ENCODE results near the gene TACSTD2. TPM values are rescaled to one million over a fixed set of nuclear protein-coding genes. Genes with fewer than 3 reads are reported as not detected.
"Not testable (repeated sequence)": the region's sequence is repeated elsewhere in the genome, so short reads cannot be mapped to it uniquely, and the experiment has no call there.

Gene TACSTD2
- total RNA-seq, 1 donor from 2014 or later, result not detected

DNA sequence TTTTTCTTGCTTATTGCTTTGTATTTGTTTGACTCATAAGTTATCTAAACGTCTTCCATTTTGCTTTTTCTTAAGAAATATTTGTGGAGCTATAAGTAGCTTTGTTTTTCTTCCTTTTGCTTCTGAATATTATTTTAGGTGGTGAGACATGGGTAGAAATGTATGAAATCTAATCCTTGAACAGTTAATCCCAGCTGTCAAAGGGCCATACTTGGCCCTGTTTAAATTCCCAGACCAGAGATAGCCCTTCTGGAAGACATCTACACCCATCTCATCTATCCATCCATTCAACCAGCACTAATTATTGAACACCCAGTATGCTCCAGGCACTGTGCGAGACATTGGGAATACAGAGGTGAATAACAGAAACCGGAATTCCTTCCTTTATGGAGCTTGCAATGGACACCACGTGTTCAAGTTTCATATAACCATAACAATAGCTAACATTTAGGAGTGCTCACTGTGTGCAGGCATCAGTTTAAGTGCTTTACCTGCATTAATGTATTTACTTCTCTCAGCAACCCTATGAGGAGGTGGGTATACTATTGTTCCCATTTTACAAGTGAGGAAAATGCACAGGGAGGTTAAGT, 8.7 kb downstream of the TACSTD2 start:
- intact Hi-C loops (cut with micrococcal nuclease), result no loop called here

DNA sequence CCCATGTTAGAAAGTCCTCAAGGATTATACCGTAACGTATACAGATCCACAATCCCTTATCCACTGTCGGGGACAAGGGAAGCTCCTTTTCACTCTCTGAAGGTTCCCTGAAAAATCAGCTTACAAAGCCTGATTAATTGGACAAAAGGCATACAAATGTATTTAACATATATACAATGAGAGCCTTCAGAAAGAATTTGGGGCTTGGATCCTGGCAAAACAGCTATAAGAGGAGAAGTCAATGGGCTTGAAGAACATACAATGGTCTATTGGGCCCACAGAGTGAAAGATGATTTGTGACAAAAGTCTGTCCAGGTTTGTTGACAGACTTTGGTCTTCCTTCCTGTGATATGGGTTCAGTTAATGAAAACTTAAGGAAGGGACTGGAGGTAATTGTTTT, 10.7 kb downstream of the TACSTD2 start:
- intact Hi-C loops (cut with micrococcal nuclease), result no loop called here

DNA sequence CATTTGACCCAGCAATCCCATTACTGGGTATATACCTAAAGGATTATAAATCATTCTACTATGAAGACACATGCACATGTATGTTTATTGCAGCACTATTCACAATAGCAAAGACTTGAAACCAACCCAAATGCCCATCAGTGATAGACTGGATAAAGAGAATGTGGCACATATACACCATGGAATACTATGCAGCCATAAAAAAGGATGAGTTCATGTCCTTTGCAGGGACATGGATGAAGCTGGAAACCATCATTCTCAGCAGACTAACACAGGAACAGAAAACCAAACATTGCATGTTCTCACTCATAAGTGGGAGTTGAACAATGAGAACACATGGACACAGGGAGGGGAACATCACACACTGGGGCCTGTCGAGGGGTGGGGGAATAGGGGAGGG, 13.3 kb downstream of the TACSTD2 start:
- intact Hi-C loops (cut with micrococcal nuclease), result not testable (repeated sequence)

DNA sequence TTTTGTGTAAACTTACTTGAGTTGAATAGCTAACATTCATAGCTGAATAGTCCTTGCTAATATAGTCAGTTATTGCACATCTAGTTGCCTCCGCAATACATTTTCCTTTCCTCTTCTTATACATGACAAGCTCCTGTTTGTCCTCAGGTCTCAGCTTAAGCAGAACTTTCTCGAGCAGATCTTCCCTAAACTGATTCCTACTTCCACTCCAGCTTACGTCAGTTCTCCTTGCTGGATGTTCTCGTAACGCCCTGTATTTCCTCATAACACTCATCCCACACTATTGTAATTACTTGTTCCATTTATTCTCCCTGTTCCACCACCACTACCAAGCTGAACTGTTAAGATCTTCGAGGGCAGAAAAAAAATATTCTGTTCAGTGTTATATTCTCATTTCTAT, 15.4 kb downstream of the TACSTD2 start:
- intact Hi-C loops (cut with micrococcal nuclease), result no loop called here

DNA sequence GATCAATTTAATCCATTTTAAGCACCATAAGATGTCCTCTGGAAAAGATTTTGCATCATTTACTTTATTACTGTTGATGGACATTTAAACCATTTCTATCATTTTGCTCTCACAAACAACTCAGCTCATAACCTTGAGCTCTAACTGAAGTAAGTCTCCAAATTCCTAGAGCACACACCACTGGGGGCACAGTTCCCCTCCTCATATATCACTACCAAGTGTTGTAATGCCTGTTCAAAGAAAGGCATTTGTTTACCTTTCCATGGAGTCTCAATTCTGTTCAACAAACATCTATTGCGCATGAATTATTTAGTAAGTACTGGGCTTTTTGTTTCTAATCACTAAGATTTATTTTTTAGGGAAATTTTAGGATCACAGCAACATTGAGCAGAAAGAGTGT, 21.7 kb downstream of the TACSTD2 start:
- intact Hi-C loops (cut with micrococcal nuclease), result no loop called here

DNA sequence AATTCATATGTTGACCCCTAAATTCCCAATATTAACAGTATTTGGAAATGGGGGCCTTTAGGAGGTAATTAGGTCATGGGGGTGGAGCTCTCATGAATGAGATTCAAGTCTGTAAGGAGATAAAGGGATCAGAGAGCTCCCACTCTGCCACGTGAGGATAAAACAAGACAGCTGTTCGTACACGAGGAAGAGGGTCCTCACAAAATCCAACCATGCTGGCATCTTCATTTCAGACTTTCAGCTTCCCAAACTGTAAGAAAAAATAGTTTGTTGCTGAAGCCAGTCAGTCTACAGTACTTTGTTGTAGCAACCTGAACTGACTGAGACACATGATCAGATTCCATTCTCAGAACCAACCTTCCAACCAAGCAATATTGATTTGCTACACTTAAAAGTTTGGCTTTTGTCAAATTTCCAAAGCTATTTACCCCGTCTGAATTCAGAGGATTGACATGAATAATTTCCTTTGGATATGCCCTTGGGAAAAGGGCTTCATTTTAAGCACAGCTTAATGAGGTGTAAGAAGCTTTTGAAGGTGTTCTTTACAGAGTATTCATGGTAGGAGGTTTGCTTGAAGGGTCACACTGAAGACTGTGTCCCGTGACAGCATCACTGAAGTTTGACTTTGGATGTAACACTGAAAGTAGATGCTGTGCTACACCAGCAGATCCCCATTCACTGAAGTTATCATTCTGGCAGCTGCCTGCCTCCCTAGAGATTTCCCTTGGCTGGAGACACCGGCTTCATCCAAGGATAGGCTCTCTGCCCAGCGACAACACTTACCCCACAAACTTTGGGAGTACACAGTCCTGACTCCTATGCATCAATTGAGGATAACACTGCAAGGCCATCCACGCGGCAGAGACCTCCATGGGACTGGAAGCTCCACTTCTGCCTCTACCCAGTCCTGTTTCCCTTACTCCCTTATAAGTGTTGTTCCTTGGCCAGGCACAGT, 25.6 kb downstream of the TACSTD2 start:
- intact Hi-C loops (cut with micrococcal nuclease), result no loop called here

DNA sequence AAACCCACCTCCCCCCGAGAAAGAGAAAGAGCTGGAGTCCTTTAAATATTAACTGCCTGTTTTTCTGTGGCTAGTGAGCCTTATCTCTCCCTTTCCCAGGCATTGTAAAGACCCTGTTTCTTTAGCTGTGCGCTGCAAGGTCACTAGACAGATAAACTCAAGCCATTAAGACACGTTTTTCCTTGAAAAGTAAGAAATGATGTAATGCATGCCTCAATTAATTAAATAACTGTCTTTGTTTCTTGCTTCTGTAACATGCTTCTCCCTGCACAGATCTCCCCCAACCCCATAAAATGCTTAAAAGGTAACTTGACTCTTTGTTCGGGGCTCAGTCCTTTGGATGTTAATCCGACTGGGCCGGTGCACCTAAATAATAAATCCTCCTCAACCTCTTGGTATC, 27.8 kb downstream of the TACSTD2 start:
- intact Hi-C loops (cut with micrococcal nuclease), result loop anchor here (5.0 to 10.0 kb wide), 5 partner anchors 304 to 1266 kb away; partner anchors contain the start of gene HOOK1

DNA sequence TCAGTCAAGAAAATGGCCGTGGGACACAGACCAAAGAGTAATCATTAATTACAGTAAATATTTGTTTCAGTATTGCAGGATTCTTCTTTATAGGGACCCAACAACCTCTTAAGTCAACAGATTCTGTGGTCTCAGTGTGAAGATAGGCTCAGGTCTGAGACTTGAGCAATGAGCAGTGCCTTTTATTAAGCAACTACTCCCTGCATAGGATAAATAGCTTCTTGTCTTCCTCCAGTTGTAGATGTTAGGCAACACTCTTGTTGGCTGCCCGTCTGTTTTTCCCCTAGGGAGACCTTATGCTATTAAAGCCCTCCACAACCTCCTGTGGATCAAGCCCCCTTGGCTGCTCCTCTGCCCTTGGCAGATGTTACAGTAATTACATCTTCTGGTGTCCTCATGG, 28.7 kb downstream of the TACSTD2 start:
- intact Hi-C loops (cut with micrococcal nuclease), result loop anchor here (5.0 to 10.0 kb wide), 5 partner anchors 304 to 1266 kb away; partner anchors contain the start of gene HOOK1

DNA sequence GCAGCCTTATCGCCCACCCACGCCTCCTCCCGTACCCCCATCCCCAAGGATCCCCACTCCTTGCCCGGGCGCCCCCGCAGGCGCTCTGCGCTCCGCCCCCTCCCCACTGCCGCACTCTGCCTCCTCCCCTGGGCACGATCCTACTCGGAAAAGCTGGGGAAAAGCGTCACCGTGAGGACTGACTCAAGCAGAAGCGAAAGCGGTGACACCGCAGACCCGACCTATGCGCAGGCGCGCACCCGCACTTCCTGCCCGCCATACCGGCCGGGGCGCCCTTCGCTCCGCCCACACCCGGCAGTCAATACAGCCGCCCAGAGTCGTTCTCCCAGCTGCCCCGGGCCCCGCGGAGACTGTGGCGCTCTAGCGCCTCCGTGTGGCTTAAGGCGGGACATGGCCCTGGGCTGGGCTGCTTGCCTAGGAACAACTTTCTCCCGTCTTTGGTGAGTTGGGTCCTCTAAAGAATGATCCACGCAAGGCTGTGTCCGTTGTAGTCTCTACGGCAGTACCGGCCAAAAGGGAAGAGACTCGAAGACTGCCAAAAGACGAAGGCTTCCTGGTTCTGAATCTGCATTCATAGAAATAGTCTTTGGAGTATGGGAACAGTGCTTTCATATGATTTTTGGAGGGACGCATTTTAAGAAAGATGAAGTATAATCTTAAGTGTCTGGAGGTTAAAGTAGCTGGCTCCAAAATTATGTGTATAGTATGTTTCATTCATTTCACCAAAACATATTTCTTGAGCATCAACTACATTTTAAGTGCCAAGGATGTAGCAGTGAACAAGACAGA, 30.3 kb downstream of the TACSTD2 start, which contains the start of gene OMA1:
Gene OMA1 (minus strand): TSS at position 207 of the 789 bp plus-strand sequence. CDS start 7,432 bp downstream, outside the sequence.
- intact Hi-C loops (cut with micrococcal nuclease), result loop anchor here (1.0 to 10.0 kb wide), 12 partner anchors 27 to 1714 kb away; partner anchors contain the start of genes HOOK1, JUN and MYSM1

DNA sequence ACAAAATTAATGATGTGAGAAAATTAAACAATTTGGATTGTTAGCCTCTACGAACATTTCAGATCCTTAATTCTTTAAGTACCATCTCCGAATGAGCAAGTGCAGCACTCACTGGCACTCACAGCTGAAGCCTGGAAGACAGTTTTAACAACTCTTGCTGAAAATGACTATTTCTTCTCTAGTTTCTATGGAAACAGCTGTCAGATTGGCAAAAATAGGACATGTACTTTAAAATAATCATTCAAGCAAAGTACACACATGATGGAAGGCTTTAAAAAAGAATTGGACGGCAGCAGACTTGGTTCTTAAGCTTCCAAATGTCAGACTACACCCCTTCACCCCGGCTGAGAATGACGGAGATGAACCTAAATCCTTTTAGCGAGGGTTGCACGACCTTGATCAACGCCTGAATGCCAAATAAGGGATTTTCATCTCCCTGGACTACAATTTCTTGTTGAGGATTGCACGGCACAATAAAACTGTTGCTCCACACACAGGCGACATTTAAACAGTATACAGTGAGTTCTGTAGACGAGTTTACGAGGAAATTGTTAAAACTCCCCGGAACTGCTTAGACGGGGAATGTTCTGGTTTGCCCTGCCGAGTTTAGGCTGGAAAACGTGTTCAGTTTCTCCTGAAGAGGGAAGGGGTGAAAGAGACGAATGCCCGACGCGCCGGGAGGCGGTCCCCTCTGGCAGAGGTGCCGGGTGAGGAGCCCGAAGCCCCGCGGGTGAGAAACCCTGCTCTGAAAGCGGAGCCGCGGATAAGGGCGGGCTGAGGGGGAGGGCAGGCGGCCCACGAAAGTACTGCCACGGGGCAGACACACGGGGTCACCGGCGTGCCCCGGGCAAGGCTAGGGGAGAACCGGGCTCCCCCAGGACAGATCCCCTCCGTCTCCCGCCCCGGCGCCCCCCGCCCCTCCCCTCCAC, 31.2 kb downstream of the TACSTD2 start:
- intact Hi-C loops (cut with micrococcal nuclease), result loop anchor here (1.0 to 10.0 kb wide), 12 partner anchors 27 to 1713 kb away; partner anchors contain the start of genes HOOK1, JUN and MYSM1

DNA sequence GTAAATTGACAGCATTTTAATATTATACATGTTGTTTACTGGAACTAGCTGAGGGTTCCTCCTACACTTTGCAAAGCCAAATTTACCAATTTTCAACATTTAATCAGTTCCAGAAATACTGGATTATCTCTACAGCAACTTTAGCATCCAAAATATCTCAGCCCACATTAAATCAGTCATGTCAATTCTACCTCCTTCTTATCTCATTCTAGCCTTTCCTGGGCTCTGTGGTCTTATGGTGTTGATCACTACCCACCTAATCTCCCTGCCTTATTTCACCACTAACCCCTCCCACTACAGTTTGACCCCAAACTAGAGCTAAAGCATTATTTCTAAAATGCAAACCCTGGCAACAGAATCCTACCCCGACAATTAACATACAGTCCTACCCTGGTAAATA, 33.8 kb downstream of the TACSTD2 start:
- intact Hi-C loops (cut with micrococcal nuclease), result loop anchor here (10.0 kb wide), 3 partner anchors 298 to 1272 kb away; partner anchors contain the start of gene HOOK1

DNA sequence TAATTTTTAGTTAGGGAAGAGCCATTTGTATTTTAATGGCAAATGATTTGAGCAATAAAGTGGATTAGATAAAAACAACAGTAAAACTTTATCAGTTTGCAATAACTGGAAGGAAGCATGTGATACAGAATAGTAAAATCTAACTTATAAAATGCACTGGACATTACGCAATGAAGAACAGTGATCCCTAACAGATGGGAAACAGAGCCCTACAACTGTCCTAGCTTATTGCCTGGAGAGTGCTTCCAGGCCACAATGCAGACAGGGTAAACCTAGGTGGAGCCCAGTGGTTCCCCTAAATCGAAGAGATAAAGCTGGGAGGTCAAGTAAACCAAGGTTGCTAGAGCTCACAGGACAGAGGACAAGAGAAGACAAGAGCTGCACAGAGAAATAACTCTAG, 37.5 kb downstream of the TACSTD2 start:
- intact Hi-C loops (cut with micrococcal nuclease), result no loop called here

DNA sequence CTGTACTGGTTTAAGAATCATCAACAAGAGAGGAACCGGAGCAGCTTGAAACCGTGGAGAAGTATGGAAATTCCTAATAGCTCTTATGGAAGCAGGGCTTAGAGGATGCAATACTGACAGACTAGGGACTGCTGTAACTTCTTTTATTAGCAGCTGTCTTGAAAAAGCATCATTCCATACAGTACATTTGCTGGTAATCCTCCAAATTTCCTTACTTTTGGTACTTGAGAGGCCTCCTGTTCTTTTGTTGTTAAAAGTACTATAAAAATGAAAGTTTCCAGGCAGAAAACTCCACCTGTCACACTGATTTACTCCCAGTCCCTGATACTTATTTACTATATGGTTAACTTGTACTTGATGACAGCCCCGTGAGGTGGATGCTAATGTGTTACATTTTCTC, 38.2 kb downstream of the TACSTD2 start:
- intact Hi-C loops (cut with micrococcal nuclease), result no loop called here

DNA sequence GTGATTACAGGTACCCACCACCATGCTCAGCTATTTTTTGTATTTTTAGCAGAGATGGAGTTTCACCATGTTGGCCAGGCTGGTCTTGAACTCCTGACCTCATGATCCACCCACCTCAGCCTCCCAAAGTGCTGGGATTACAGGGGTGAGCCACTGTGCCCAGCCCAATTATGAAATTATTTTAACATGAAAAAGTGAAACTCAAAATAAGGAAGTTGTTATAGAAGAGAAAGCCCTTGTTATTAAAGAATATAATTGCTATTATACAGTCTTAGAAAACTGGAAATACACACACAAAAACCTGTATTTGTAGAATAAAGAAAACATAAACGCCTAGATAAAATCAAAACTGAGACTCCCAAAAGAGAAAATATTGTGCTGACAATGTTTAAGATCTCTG, 45.2 kb downstream of the TACSTD2 start:
- intact Hi-C loops (cut with micrococcal nuclease), result not testable (repeated sequence)

DNA sequence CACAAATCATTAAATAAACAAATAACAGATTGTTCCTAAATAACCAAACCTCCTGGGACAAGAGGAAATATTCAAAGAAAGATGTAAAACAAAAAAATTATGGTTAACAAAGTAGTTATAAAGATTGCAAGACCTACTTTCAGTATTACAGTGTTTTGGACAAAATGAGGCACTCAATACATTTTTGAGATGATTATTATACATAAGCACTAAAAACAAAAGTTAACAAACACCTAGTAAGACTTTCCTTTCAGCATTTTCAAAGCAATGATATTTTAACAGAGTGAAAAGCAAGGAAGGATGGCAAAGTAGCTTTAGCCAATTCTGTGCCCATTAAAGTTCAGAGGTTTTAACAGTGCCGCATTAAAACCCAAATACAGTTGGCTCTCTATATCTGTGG, 47.8 kb downstream of the TACSTD2 start:
- intact Hi-C loops (cut with micrococcal nuclease), result no loop called here

DNA sequence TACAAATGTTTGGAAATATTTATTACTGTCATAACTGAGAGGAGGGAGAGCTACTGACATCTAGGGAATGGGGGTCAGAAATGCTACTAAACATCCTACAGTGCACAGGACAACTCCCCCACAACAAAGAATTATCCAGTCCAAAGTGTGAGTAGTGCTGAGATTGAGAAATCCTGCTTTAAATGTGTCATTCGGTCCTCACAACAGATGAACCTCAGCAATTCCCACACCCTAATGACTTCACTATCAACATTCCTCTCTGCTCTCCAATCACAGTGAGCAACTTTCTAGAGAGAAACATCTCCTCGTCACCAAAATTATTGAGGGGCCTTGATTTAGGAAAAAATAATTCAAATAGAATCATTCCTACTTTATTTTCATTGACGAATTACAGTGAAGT, 48.5 kb downstream of the TACSTD2 start:
- intact Hi-C loops (cut with micrococcal nuclease), result no loop called here

Data from T-helper 2 cell treated with Interferon-gamma antibody and Interleukin-4, amounts not matched to agents 100 ng/mL and 5 ng/mL, for 36 hours (primary cell).